Frontal cortex (tissue), 4 donors: ENCODE data around the gene ABLIM3. TPM values are rescaled to one million over a fixed set of nuclear protein-coding genes. Genes with fewer than 3 reads are reported as not detected.

ENCODE experiments used
- DNase-seq, 2 donors: peaks; one replicate each; pipeline ENCODE4 v3.0.0; 2012; ENCODE audit warnings: low spot score in 2 of 2
- FAIRE-seq: peaks from 2 replicates; lab custom pipeline; 2012; peaks lifted over from hg19 to GRCh38; lab: Jason Lieb, UNC
- total RNA-seq: library from RNA; depleted of rRNA; stranded (reverse); fragments of >200 nt; gene quantifications from one replicate; pipeline ENCODE4 v1.2.3, GENCODE V29; 2014
- donor health status: control.
- donor health status: control.
- donor health status: control.

Gene ABLIM3
- total RNA-seq, 1 donor from 2014 or later = 10.6 TPM

GRCh38 chr5:149211566-149211965, 70.3 kb downstream of the ABLIM3 start:
- FAIRE-seq (no peak), DNase-seq (no peak)

GRCh38 chr5:149212198-149212951, 71.1 kb downstream of the ABLIM3 start:
- no peak for DNase-seq
- FAIRE-seq = no peak

DNA sequence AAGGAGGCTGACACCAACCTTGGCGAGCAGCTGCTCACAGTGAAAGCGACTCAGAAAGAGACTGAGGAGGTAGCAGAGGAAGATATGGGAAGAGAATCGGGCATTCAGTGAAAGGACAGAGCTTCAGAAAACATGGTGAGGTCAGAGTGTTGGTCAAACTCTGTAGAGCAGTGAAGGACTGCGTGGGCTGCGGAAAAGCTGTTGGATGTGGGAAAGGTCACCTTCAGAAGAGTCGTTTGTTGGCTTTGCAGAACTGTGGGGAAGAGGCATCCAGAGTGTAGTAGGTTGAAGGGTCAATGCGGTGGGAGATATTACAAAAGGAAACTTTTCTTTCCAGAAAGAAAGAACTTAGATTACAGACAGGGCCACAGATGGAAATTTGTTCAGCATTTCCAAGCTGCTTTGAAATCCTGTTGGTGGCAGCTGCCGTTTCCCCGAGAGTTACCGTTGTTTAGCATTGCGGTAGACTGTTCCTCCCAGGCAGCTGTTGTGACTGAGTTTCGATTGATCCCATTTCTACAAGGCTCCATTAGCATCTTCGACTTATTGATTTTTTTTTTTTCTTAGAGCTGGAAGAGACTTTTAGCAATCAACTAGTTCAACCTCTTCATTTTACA, 72.1 kb downstream of the ABLIM3 start:
- no peak for DNase-seq
- FAIRE-seq = no peak

- no peak for FAIRE-seq
Observed at GRCh38 chr5:149215478-149216090, 74.3 kb downstream of the ABLIM3 start.

DNA sequence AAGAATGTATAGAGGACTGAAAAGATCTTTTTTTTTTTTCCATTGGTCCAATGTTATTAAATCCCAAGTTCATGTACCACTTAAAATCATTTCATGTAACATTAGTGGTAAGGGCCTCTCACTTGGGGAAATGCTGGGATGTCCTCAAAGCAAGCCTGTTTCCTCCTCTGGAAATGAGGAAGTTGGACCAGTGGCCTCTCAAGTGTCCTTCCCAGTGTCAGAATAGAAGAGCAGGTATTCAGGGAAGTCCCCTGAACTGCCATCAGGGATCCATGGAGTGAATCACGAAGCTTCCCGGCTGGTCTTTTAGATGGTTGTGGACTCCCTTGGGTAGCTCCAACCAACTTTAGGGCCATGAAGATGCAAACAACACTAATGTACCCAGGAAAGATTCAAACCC, 75.2 kb downstream of the ABLIM3 start:
- DNase-seq = no peak
- FAIRE-seq = no peak

More at GRCh38 chr5:149215478-149216090, 74.3 kb downstream of the ABLIM3 start:
- no peak for DNase-seq

GRCh38 chr5:149217096-149217802, 76.0 kb downstream of the ABLIM3 start:
- DNase-seq = no peak
- no peak for FAIRE-seq

GRCh38 chr5:149217803-149218155, 76.5 kb downstream of the ABLIM3 start:
- no peak for FAIRE-seq

GRCh38 chr5:149219584-149219983, 78.3 kb downstream of the ABLIM3 start:
- DNase-seq = no peak
- FAIRE-seq = no peak

More at GRCh38 chr5:149217803-149218155, 76.5 kb downstream of the ABLIM3 start:
- no peak for DNase-seq

DNA sequence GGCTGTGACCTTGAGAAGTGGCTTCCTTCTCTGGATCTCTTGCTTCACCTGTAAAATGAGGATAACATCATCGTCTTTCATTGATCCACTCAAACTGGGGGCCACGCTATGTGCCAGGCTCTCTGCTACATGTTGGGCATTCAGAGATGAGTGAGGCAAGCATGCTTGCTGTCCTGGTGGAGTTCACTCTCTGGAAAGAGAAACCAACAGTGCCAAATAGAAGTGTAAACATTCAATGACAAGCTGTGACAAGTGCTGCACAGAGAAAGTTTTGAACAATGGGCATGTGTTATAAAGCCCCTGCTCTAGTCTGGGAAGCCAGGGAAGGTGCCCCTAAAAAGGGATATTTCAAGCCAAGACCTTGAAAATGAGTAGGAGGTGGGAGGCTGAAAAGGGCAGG, 79.5 kb downstream of the ABLIM3 start:
- FAIRE-seq = no peak

GRCh38 chr5:149221326-149221725, 80.0 kb downstream of the ABLIM3 start:
- DNase-seq = no peak

More for the DNA sequence above, 79.5 kb downstream of the ABLIM3 start:
- no peak for DNase-seq

DNA sequence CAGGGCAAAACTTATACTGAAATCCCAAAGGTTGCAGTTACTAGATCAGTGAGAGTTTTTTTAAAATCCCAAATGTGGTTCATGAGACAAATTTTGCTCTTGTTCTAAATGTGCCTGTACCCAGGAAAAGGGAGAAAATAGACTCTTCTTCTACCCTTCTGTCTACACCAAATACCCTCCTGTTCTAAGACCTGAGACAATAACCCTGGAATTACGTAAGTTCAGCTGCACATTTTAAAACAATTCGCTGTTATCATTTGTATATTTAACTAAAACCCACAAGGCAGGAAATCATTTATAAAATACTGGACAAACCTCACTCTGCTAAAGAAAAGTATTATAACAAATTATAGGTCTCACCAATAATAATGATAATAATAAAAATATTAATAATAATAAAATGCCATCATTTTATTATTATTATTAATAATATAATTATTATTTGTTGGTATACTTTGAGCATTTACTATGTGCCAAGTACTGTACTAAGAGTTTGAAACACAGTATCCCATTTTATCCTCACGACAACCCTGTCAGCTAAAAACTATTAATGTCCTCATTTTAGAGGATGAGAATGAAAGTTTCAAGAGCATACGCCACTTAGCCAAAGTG, 80.5 kb downstream of the ABLIM3 start:
- DNase-seq = no peak
- FAIRE-seq = peak; percentile 55

More at GRCh38 chr5:149221326-149221725, 80.0 kb downstream of the ABLIM3 start:
- FAIRE-seq = no peak

- DNase-seq (no peak), FAIRE-seq (no peak)
Observed at GRCh38 chr5:149223081-149223848, 82.0 kb downstream of the ABLIM3 start.

DNA sequence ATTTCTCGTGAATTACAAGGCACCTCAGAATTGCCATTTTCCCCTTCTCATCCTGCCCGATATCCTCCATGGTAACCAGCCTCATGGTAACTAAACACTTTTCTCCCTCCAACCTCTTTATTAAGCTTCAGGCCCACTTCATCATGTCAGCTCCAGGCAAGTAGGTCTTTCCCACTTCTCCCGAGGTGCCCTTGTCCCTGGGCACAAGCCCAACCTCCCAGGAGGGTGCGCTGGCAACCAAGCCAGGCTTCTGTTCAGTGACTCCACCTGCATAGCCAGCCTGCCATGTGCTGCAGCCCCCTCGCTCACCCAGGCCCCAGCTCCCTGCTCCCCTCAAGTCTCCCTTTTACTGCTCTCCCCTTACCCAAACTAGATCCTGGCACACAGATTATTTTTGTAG, 83.0 kb downstream of the ABLIM3 start:
- no peak for DNase-seq

GRCh38 chr5:149227168-149227826, 86.0 kb downstream of the ABLIM3 start:
- FAIRE-seq (no peak), DNase-seq (no peak)

More for the DNA sequence above, 83.0 kb downstream of the ABLIM3 start:
- FAIRE-seq = no peak

DNA sequence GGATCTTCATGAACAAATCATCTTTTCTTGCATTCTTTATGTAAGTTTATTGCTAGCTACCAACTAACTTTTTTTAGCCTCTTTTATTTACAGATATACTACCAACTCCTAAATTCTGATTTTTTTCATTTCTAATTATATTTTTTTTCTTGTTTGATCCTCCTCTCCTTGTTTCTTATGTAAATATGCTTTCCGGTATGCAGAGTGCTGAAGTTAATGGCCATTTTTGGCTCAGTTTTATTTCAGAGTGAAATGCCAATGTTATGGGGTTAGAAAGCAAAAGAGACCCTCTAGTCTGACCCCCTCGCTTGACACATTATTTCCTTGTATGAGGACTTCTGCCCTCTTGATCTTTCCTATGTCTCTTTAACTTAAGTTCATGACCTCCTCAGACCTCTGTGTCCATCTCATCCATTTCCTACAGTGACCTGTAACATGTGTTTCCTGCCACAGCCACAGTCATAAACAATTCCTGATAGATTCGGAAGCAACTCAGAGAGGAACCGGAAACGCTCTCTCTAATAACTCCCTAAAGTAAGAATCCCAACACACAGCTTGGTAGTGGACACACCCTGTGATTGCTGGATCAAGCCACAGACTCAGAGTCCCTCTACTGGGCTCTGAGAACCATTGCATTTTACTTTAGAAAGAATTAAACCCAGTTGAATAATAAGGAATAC, 87.5 kb downstream of the ABLIM3 start:
- FAIRE-seq (peak; percentile 15), DNase-seq (peak; percentile 36 to 51)

GRCh38 chr5:149229298-149229937, 88.1 kb downstream of the ABLIM3 start:
- FAIRE-seq (no peak), DNase-seq (no peak)

DNA sequence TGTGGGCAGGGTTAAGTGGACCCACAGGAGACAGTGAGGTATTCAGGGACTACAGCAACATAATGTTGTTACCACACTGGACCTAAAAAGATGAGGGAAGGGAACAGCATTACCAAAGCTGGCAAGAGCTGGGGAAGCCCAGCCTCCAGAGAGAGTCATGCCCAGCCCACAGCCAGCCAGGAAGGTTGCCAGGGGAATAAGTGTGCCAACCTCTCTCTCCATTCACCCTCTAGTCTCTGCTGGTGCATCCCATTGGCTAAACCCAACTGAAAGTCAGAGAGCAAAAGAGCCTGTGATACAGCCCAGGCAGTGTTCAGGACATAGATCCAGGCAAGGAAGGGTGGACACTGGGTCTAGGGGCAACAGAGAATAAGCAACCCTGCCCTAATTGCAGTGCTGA, 94.5 kb downstream of the ABLIM3 start:
- DNase-seq = no peak
- no peak for FAIRE-seq

- no peak for FAIRE-seq
- DNase-seq = no peak
Observed at GRCh38 chr5:149237662-149238061, 96.4 kb downstream of the ABLIM3 start.
